Measurements from ENCODE around the gene DAAM1.

The DAAM1 gene

DNA sequence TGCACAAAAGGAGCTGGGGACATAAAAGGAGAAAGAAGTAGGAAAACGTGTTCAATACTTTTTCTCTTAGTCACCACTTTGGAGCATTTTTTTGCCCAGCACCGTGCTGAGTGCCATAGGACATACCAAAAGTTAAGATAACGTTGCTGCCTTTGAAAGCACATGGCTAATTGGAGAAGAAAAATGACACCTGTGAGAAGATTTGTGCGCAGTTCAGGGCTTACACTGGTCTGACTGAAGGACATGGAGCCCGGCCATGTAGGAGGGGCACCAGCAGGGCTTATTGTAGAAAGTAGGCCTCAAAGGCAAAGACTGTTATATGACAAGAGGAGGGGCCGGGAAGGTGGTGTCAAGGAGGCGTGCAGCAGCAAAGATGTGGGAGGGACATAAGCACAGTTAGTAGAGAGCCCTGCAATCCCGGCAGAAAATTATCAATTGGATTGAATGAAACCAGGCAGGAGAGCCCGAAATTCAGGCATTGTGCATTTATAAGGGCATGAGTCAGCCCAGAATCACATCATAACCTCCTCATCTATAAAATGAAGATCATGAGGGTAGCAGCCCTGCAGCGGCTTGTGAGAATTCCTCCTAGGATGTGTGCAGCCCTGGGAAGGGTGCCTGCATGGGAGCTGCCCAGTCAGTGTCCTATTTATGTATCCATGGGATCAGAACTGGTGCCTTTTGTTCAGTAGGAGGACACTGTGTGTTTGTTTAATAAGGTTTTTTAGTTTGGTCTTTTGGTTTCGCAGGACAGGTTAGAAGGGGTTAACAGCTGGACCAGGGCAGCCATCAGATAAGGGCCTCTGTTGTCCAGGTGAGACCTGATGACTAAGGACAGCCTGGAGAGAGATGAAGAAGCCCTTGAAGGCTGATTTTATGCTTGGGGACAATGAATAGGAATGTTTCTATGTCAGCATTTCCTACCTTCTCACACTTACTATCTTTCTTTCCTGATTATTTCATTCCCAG is 154.3 kb downstream of the DAAM1 start:
- no peak for DNase-seq (ENCODE audit: low spot score)

- DNase-seq (ENCODE audit: low spot score): no peak
Observed at GRCh38 chr14:59343585-59343984, 155.1 kb downstream of the DAAM1 start.

DNA sequence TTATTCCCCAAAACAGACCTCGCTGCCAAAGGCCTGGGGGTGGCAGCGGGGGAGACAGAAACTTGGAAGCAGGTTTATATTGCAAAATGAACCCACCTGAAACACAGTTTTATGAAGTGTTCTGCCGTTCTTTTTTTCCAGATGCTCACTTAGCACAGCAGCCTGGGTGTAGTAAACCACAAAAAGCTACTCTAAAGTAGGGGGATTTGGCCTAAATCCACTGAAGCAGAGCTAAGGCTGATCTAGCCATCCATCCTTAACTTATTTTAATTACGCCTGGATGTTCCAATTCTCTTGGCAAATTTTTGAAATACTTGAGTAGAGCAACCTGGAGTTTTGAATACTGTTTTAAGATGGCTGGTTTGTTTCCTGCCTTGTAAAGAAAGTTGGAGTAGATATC is 155.5 kb downstream of the DAAM1 start:
- no peak for DNase-seq (ENCODE audit: low spot score)

- DNase-seq (ENCODE audit: low spot score): no peak
Observed at GRCh38 chr14:59344691-59345455, 156.4 kb downstream of the DAAM1 start.

DNA sequence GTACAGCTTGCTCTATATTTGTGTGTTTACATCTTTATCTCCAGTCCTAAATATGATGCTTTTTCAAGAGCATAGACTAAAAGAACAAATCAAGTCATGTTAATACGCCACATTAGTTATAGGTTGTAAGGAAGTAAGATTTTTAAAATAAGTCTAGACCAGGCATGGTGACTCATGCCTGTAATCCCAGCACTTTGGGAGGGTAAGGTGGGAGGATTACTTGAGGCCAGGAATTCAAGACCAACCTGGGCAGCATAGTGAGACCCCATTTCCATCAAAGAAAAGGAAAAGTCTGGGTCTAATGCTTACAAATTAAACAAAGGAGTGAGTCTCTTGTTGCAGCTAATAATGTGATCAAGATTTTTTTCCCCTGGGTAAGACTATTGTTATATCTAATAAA is 157.9 kb downstream of the DAAM1 start:
- DNase-seq (ENCODE audit: low spot score): no peak

GRCh38 chr14:59346796-59347510 is 158.5 kb downstream of the DAAM1 start:
- no peak for DNase-seq (ENCODE audit: low spot score)

- DNase-seq (ENCODE audit: low spot score): no peak
Observed at GRCh38 chr14:59347511-59347900, 159.0 kb downstream of the DAAM1 start.

DNA sequence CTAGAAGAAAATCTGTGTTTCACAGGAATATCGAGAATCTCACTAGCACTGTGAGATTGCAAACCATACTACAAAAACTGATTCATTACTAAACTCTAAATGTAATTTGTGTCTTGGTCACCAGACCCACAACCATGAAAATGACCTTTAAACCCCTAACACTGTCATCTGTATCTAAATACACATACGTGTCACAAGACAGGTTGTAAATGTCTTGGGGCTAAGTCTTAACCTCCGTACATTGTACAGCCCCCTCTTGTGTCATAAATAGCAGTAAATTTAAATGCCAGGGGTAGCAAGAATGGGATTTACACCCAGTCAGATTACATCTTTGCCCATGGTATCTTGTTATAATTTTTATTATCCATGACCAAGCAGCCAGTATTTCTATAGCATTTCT is 159.4 kb downstream of the DAAM1 start:
- DNase-seq (ENCODE audit: low spot score): no peak

DNA sequence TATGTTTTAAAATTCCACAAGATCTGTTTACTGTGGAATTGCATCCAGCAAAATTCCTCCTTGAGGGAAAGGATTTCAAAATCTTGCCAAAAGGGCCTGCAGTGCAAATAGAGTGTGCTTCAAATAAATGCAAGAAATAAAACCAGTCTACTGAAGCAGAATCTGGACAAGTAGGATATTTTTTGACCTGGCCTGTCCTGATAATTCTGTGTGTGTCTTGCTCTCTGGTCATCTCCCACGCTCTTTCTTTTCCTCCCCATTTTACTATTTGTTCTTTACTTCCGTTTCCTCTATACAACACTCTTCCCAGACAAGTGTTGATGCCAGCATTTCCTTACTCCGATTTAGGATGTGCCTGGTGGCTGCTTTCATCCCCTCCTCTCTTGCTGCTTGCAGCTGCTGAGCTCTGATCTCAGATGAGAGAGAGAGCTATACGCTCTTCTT is 160.8 kb downstream of the DAAM1 start:
- DNase-seq (ENCODE audit: low spot score): no peak

- no peak for DNase-seq (ENCODE audit: low spot score)
Observed at GRCh38 chr14:59352961-59353360, 164.5 kb downstream of the DAAM1 start.

- no peak for DNase-seq (ENCODE audit: low spot score)
Observed at GRCh38 chr14:59354666-59355065, 166.2 kb downstream of the DAAM1 start.

DNA sequence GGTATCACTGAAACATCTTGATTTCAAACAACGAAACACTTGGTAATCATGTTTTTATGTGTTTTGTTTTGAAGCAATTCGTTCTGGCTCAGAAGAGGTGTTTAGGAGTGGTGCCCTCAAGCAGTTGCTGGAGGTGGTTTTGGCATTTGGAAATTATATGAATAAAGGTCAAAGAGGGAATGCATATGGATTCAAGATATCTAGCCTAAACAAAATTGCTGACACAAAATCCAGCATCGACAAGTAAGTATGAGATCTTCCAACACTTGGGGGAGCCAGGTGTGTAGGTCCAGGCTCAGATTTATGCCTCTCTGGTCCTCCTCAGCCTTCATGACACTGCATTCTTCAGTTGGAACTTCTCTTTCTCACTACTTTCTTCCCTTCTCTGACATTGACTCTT is 166.6 kb downstream of the DAAM1 start:
- no peak for DNase-seq (ENCODE audit: low spot score)

GRCh38 chr14:59356312-59356711 is 167.8 kb downstream of the DAAM1 start:
- DNase-seq (ENCODE audit: low spot score): no peak

GRCh38 chr14:59356767-59357166 is 168.3 kb downstream of the DAAM1 start:
- DNase-seq (ENCODE audit: low spot score): no peak

GRCh38 chr14:59358102-59358501 is 169.6 kb downstream of the DAAM1 start:
- DNase-seq (ENCODE audit: low spot score): no peak

GRCh38 chr14:59358784-59359183 is 170.3 kb downstream of the DAAM1 start:
- no peak for DNase-seq (ENCODE audit: low spot score)

GRCh38 chr14:59359431-59360124 is 171.1 kb downstream of the DAAM1 start:
- no peak for DNase-seq (ENCODE audit: low spot score)

- DNase-seq (ENCODE audit: low spot score): no peak
Observed at GRCh38 chr14:59360233-59360632, 171.8 kb downstream of the DAAM1 start.

DNA sequence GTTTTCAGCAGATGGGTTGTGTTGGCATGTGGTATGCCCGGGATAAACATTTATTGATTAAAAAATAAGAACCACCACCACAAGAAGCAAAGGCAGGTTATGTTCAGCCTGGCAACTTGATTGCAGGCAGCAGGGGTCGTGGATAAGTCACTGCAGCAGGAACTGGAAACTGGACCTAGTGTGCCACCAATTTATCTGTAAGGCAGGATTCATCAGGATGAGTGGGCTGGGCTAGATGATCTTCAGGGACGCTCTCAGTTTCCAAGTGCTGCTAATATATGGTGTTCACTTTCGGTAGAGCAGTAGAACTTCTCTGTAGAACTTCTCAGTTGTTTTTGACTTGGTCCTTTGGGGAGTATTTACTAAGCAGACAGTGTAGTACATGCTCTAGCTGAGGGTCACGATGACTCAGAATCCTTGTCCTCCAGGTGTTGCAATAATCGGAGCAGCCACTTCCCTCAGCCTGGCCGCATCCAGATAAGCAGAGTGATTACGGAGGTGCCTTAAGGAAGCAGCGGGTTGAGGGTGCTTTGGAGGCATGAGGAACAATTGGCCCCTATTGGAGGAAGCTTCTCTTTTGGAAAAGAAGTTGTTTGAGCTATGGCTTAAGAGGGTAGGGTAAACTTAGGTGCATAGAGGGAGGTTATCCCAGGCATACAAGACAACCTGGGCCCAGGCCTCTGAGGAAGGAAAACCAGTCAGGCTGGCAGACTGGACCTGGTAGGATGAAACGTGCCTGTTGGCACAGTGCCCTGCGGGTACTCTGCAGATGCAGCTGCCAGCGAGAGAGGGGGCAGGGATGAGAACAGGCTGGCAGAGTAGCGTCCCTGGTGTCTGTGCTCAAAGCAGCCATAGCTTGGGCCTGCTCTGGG is 172.7 kb downstream of the DAAM1 start:
- DNase-seq (ENCODE audit: low spot score): no peak

DNA sequence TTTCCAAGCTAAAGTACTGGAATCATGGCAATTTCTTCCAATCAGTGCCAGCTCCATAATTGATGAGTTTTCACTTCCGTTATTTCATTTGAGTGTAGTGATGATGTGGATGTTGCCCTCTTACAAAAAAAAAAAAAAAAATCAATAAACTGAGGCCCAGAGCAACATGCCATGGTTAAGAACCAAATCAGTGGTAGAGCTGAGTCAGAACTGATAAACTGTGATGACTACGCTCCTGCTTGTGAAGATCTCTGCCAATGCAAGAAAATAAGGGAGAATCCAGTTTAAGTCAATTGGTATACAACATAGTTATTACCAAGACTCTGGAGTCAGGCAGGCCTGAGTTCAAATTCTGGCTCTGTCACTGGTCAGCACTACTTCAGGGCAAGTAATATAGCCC is 174.0 kb downstream of the DAAM1 start:
- DNase-seq (ENCODE audit: low spot score): no peak

All from D341Med (cell line).